Upper lobe of left lung (tissue), 4 donors: ENCODE data around the gene PRKD1.

Experiments
- EP300 ChIP-seq, 4 donors: sonication (generic); formaldehyde crosslinking; IDR thresholded peaks; one replicate each; pipeline ENCODE4 v1.5.1; 2017; ENCODE audit warnings: antibody characterized with exemption in 4 of 4, control low read depth in 2 of 4
- POLR2A ChIP-seq, 4 donors: fragments of 450-650 bp; IDR thresholded peaks; one replicate each; pipeline ENCODE4 v1.5.1; 2016 to 2017; ENCODE audit warnings: antibody characterized with exemption in 4 of 4, mild to moderate bottlenecking in 2 of 4
- POLR2AphosphoS5 ChIP-seq, 2 donors: sonication (generic); formaldehyde crosslinking; IDR thresholded peaks; one replicate each; pipeline ENCODE4 v1.5.1; 2017; ENCODE audit warnings: antibody characterized with exemption in 2 of 2
- TF ChIP-seq, protein P1 (sequence below), 6 experiments: fragments of 450-650 bp in 4 of 6; fragments of 200-600 bp in 2 of 6; sonication (generic) in 2 of 6; IDR thresholded peaks; one replicate each; pipeline ENCODE4 v1.5.1; 2016 to 2019; ENCODE audit warnings: antibody characterized with exemption in 6 of 6

DNA sequence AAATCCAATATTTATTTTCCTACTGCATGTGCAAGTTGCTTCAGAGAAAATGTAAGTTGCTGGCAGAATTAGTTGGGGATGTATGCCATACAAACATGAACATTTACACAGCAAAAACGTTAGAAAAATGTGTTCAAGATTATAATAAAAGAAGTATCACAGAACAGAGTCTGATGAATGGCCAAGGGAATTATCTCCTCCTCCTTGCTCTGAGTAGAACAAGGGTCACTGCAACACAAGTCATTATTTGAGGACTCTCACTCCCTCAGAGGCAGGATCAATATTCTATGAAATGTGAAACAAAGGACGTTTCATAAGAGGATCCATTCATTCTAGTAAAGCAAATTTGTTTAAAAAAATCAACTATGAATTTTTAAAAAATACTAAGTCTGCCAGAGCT is 177.8 kb downstream of the PRKD1 start:
- TF ChIP-seq, protein P1, sequence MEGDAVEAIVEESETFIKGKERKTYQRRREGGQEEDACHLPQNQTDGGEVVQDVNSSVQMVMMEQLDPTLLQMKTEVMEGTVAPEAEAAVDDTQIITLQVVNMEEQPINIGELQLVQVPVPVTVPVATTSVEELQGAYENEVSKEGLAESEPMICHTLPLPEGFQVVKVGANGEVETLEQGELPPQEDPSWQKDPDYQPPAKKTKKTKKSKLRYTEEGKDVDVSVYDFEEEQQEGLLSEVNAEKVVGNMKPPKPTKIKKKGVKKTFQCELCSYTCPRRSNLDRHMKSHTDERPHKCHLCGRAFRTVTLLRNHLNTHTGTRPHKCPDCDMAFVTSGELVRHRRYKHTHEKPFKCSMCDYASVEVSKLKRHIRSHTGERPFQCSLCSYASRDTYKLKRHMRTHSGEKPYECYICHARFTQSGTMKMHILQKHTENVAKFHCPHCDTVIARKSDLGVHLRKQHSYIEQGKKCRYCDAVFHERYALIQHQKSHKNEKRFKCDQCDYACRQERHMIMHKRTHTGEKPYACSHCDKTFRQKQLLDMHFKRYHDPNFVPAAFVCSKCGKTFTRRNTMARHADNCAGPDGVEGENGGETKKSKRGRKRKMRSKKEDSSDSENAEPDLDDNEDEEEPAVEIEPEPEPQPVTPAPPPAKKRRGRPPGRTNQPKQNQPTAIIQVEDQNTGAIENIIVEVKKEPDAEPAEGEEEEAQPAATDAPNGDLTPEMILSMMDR (IDR thresholded peaks at IDR 0.05), result no peak
- TF ChIP-seq POLR2AphosphoS5 (IDR thresholded peaks at IDR 0.05), result no peak
- no peak for TF ChIP-seq POLR2A (IDR thresholded peaks at IDR 0.05)
- TF ChIP-seq EP300 (IDR thresholded peaks at IDR 0.05), result no peak
